Body of pancreas (tissue), 4 donors: ENCODE data around the gene DPP8. TPM values are rescaled to one million over a fixed set of nuclear protein-coding genes. Genes with fewer than 3 reads are reported as not detected.
A peak's percentile ranks its signal among the peaks of the same experiment; 100 is the strongest.

Source experiments
- ATAC-seq: fragments of 150-250 bp; one replicate; pipeline ENCODE4 v1.9.1; 2016
- DNase-seq, 4 donors: peaks; one replicate each; pipeline ENCODE4 v3.0.0-alpha.2; 2019
- H3K27ac ChIP-seq, 4 donors: fragments of 200-600 bp; sonication (generic); 1 replicate in 3 of 4; 2 replicates in 1 of 4; pipeline versions ENCODE4 v1.5.1 to v1.6.1; 2016 to 2019; ENCODE audit warnings: mild to moderate bottlenecking in 1 of 4, mixed read lengths in 1 of 4, moderate library complexity in 1 of 4
- H3K27me3 ChIP-seq, 2 donors: fragments of 200-600 bp; sonication (generic); one replicate each; pipeline ENCODE4 v1.6.0; 2016; ENCODE audit warnings: mild to moderate bottlenecking in 1 of 2
- H3K36me3 ChIP-seq, 2 donors: fragments of 200-600 bp; sonication (generic); replicated peaks in 1 of 2; 2 replicates each; pipeline ENCODE4 v1.5.1; 2016; ENCODE audit warnings: low read depth in 2 of 2; ENCODE audit not compliant: insufficient read depth in 1 of 2
- H3K4me1 ChIP-seq: fragments of 200-600 bp; sonication (generic); one replicate; pipeline ENCODE4 v1.6.0; 2016
- H3K4me3 ChIP-seq, 2 donors: fragments of 200-600 bp; sonication (generic); 1 replicate in 1 of 2; 2 replicates in 1 of 2; pipeline ENCODE4 v1.5.1; 2016 to 2019
- H3K9me3 ChIP-seq, 3 donors: fragments of 200-600 bp; sonication (generic); 1 replicate in 2 of 3; 2 replicates in 1 of 3; pipeline ENCODE4 v1.5.1; 2016
- POLR2A ChIP-seq, 3 donors: fragments of 450-650 bp; IDR thresholded peaks; one replicate each; pipeline ENCODE4 v1.6.1; 2016; ENCODE audit warnings: antibody characterized with exemption in 3 of 3, mild to moderate bottlenecking in 2 of 3
- WGBS, 2 donors: methylation state at CpG; one replicate each; pipeline ENCODE4 v1.1.5; 2017; 5-methylcytosine and 5-hydroxymethylcytosine counted together
- intact Hi-C: fragments of 100-400 bp; cut with DNase I; formaldehyde crosslinking; loops from one replicate; pipeline ENCODE4 v1.15.1; 2023
- total RNA-seq, 2 donors: library from RNA; depleted of rRNA; stranded (reverse); fragments of >200 nt; gene quantifications; one replicate each; pipeline ENCODE4 v1.1.0, GENCODE V29; 2016
- TF ChIP-seq, protein P1 (sequence below), 7 experiments: fragments of 450-650 bp in 4 of 7; fragments of 200-600 bp in 3 of 7; sonication (generic) in 3 of 7; IDR thresholded peaks; one replicate each; pipeline ENCODE4 v1.5.1; 2016 to 2019; ENCODE audit warnings: antibody characterized with exemption in 7 of 7

Gene DPP8
- total RNA-seq, 2 donors from 2014 or later, result 13.0 to 27.4 TPM

- peaks cover 0 to 12% of the 10 kb centered on the region in 2 donors for H3K36me3 ChIP-seq
- 55 to 64% methylated on average over 4 of the region's 4 CpGs for WGBS, 2 donors
- intact Hi-C loops, result no loop called here
- ATAC-seq (no peak), DNase-seq (no peak)
- no peaks in the 10 kb centered on the region for H3K9me3 ChIP-seq
- H3K27me3 ChIP-seq, result no peaks in the 10 kb centered on the region
- no peak overlapping the region for H3K4me3 ChIP-seq
- no peak overlapping the region for H3K27ac ChIP-seq
- TF ChIP-seq POLR2A (IDR thresholded peaks at IDR 0.05), result no peak
- TF ChIP-seq, protein P1, sequence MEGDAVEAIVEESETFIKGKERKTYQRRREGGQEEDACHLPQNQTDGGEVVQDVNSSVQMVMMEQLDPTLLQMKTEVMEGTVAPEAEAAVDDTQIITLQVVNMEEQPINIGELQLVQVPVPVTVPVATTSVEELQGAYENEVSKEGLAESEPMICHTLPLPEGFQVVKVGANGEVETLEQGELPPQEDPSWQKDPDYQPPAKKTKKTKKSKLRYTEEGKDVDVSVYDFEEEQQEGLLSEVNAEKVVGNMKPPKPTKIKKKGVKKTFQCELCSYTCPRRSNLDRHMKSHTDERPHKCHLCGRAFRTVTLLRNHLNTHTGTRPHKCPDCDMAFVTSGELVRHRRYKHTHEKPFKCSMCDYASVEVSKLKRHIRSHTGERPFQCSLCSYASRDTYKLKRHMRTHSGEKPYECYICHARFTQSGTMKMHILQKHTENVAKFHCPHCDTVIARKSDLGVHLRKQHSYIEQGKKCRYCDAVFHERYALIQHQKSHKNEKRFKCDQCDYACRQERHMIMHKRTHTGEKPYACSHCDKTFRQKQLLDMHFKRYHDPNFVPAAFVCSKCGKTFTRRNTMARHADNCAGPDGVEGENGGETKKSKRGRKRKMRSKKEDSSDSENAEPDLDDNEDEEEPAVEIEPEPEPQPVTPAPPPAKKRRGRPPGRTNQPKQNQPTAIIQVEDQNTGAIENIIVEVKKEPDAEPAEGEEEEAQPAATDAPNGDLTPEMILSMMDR (IDR thresholded peaks at IDR 0.05), result no peak
- H3K4me1 ChIP-seq, result peaks cover 7% of the 10 kb centered on the region
Observed at GRCh38 chr15:65494076-65494475, 23.4 kb downstream of the DPP8 start.

- H3K4me3 ChIP-seq, result no peak overlapping the region
- TF ChIP-seq, protein P1 (IDR thresholded peaks at IDR 0.05), result no peak
- TF ChIP-seq POLR2A (IDR thresholded peaks at IDR 0.05), result no peak
- no peaks in the 10 kb centered on the region for H3K4me1 ChIP-seq
- H3K36me3 ChIP-seq, result peaks cover 0 to 25% of the 10 kb centered on the region in 2 donors
- H3K27ac ChIP-seq, result no peak overlapping the region
- no peaks in the 10 kb centered on the region for H3K27me3 ChIP-seq
- ATAC-seq (no peak), DNase-seq (no peak)
- no peaks in the 10 kb centered on the region for H3K9me3 ChIP-seq
- intact Hi-C loops, result no loop called here
- WGBS, 2 donors, result 94 to 95% methylated on average over 4 of the region's 4 CpGs
Observed at GRCh38 chr15:65484876-65485275, 32.6 kb downstream of the DPP8 start.

DNA sequence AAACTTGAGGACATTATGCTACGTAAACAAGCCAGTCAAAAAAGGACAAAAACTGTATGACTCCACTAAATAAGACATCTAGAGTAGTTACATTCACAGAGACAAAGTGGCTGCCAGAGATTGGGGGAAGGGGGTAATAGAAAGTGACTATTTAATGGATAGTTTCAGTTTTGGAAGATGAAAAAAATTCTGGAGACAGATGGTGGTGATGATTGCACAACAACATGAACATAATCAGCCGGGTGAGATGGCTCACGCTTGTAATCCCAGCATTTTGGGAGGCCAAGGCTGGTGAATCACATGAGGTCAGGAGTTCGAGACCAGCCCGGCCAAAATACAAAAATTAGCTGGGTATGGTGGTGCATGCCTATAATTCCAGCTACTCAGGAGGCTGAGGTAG lies 40.6 kb downstream of the DPP8 start:
- no peak for ATAC-seq
- no peaks in the 10 kb centered on the region for H3K4me1 ChIP-seq
- no peak overlapping the region for H3K4me3 ChIP-seq
- no peak for TF ChIP-seq POLR2A (IDR thresholded peaks at IDR 0.05)
- TF ChIP-seq, protein P1 (IDR thresholded peaks at IDR 0.05), result no peak
- no peak overlapping the region for H3K27ac ChIP-seq
- H3K27me3 ChIP-seq, result no peaks in the 10 kb centered on the region
- peak in 1 of 4 donors; percentile 2 for DNase-seq
- intact Hi-C loops, result no loop called here
- H3K36me3 ChIP-seq, result peaks cover 6 to 20% of the 10 kb centered on the region in 2 donors
- H3K9me3 ChIP-seq, result no peaks in the 10 kb centered on the region
- 86 to 89% methylated on average over 5 of the region's 5 CpGs for WGBS, 2 donors

DNA sequence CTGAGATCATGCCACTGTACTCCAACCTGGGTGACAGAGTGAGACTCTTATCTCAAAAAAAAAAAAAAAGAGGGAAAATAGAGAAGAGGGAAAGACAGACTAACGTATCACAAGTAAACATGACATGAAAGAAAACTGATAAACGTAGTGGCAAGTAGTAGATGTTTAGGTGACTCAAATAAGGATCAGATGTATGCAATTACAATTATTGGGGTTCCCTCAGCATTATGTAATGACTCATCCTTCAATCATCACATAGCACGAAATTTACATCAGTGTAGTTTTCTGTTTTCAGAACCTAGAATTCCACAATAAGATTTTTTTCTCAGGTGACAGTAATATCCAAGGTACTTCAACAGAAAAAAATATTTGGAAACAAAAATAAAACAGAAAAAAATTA lies 46.6 kb downstream of the DPP8 start:
- intact Hi-C loops, result no loop called here
- no peaks in the 10 kb centered on the region for H3K27me3 ChIP-seq
- TF ChIP-seq, protein P1 (IDR thresholded peaks at IDR 0.05), result no peak
- H3K9me3 ChIP-seq, result no peaks in the 10 kb centered on the region
- ATAC-seq (no peak), DNase-seq (no peak)
- no peaks in the 10 kb centered on the region for H3K4me1 ChIP-seq
- 72 to 74% methylated on average over 3 of the region's 3 CpGs for WGBS, 2 donors
- peaks cover 0 to 23% of the 10 kb centered on the region in 2 donors for H3K36me3 ChIP-seq
- no peak overlapping the region for H3K4me3 ChIP-seq
- no peak overlapping the region for H3K27ac ChIP-seq

DNA sequence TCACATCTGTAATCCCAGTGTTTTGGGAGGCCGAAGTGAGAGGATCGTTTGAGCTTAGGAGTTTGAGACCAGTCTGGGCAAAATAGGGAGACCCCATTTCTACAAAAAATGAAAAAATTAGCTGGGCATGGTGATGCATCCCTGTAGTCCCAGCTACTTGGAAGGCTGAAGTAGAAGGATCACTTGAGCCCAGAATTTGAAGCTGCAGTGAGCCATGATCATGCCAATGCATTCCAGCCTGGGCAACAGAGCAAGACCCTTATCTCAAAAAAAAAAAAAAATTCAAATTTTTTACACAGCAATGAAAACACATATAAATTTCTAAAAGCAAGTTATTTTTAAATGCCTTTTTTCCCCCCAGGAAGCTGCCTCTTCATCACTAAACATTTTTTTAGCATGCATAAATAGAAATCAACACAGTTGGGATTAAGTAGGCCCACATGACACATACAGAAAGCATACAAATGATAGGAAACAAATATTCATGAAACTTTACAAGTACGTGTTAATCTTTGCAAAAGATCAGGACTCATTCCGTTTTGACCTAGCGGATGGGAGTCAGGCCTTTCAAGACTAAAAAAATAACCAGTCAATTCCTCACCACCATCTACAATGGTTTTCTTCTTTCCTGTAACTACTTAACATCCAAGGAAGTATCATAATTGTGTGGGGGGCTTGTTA lies 49.1 kb downstream of the DPP8 start:
- Histone ChIP-seq H3K27me3 (no peaks in the 10 kb centered on the region), H3K4me3 (no peak overlapping the region), H3K27ac (no peak overlapping the region), H3K36me3 (peaks cover 0 to 27% of the 10 kb centered on the region in 2 donors), H3K9me3 (no peaks in the 10 kb centered on the region), H3K4me1 (no peaks in the 10 kb centered on the region)
- intact Hi-C loops, result no loop called here
- WGBS, 2 donors, result 87 to 91% methylated on average over 5 of the region's 5 CpGs
- DNase-seq (no peak), ATAC-seq (no peak)
- TF ChIP-seq, protein P1 (IDR thresholded peaks at IDR 0.05), result no peak
- no peak for TF ChIP-seq POLR2A (IDR thresholded peaks at IDR 0.05)
